GM12891 (cell line): ENCODE measurements around the gene CACYBP.
"Not testable (repeated sequence)": the region's sequence is repeated elsewhere in the genome, so short reads cannot be mapped to it uniquely, and the experiment has no call there.

ENCODE experiments used
- DNase-seq: peaks from one replicate; pipeline ENCODE4 v3.0.0; 2011; ENCODE audit warnings: low spot score; ENCODE audit not compliant: insufficient read length
- FAIRE-seq: peaks from 2 replicates; lab custom pipeline; 2011; peaks lifted over from hg19 to GRCh38; lab: Jason Lieb, UNC
- PAX5 ChIP-seq: IDR thresholded peaks from 2 replicates; pipeline ENCODE4 v1.6.1; 2011; ENCODE audit warnings: low read length, moderate library complexity, mild to moderate bottlenecking; ENCODE audit not compliant: insufficient read depth, severe bottlenecking
- POLR2A ChIP-seq: IDR thresholded peaks from 2 replicates; pipeline ENCODE4 v1.6.1; 2011; ENCODE audit warnings: low read depth, low read length, control low read depth
- POLR2AphosphoS5 ChIP-seq: IDR thresholded peaks from 2 replicates; pipeline ENCODE4 v1.6.1; 2011; ENCODE audit warnings: low read depth, low read length, control low read depth
- POU2F2 ChIP-seq: IDR thresholded peaks from 2 replicates; pipeline ENCODE4 v1.6.1; 2011; ENCODE audit warnings: low read depth, mild to moderate bottlenecking, control low read depth, low read length, moderate library complexity
- SPI1 ChIP-seq: IDR thresholded peaks from 2 replicates; pipeline ENCODE4 v1.6.1; 2011; ENCODE audit warnings: low read depth, low read length, control low read depth
- TAF1 ChIP-seq: IDR thresholded peaks from 2 replicates; pipeline ENCODE4 v1.6.1; 2011; ENCODE audit warnings: low read depth, low read length, control low read depth

CACYBP gene

DNA sequence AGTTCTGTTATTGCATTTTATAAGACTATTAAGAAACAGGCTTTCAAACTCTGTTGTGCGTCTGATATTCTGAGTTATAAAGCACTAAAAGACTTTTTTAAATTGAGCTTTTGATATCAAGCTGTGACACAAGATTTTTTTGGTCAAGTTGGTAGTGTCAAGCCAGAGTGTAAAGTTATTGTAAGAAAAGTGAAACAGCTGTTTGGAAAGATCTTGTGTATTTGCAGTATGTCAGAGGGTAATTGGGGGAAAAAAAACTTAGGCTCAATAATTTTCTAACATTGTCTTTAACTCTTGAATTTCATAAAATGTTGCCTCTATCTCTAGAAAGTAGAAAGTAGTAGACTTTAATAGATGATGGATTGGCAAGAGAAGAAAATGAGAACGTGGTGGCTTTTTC lies 3.8 kb downstream of the CACYBP start:
- no peak for TF ChIP-seq SPI1
- no peak for TF ChIP-seq POU2F2
- TF ChIP-seq POLR2AphosphoS5, result no peak
- no peak for TF ChIP-seq POLR2A
- TF ChIP-seq PAX5, result no peak
- TF ChIP-seq TAF1, result no peak
- no peak for DNase-seq
- FAIRE-seq, result no peak

DNA sequence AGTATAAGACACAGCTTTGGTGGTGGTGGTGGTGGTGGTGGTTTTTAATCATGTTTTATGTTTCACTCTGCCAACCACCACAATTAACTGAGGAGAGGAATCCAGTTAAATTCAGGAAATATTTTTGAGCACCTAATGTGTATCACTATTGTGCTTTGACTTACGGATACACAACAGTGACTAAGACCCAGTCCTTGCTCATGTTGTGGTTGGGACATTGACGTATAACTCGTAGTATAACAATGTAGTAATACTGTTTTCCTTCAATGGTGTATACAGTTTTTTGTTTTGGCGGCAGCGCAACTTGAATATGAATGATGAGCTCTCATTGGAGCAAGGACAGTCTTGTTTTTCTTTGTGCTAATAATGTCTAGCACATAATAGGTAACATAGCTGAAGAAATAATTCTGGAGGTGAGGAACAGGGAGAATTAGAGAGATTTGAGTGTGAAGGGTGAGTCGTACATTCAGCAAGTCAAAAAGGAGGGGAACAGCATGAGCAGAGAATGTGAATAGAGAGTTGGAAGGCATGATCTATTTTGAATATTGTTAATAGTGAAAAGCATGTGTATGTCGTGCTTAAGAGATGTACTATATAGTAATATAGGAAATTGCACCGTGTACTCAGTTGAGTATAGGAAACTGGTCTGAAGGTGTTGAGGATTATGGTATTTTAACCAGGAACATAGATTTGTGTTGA lies 5.5 kb downstream of the CACYBP start:
- DNase-seq (no peak), FAIRE-seq (peak; percentile 31)
- no peak for TF ChIP-seq PAX5
- TF ChIP-seq POU2F2, result no peak
- no peak for TF ChIP-seq TAF1
- TF ChIP-seq POLR2A, result no peak
- no peak for TF ChIP-seq POLR2AphosphoS5
- TF ChIP-seq SPI1, result no peak

DNA sequence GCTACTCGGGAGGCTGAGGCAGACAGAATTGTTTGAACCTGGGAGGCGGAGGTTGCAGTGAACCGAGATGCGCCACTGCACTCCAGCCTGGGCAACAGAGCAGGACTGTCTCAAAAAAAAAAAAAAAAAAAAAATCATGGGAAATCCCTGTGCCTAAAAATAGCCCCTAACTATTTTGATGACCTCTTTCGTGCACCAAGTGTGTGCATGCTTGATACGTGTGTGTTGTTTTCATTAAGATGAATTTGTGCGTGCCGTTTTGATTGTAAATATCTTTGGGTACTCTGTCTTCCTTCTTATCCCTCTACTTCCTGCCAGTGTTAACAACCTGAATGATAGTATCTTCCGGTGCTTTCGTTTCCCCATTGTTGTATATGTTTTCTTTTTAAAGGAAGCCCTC lies 9.8 kb downstream of the CACYBP start:
- DNase-seq (no peak), FAIRE-seq (no peak)
- TF ChIP-seq PAX5 (no peak), POLR2A (no peak), POU2F2 (no peak), POLR2AphosphoS5 (no peak), TAF1 (no peak), SPI1 (no peak)

GRCh38 chr1:175013445-175013844 lies 13.7 kb downstream of the CACYBP start:
- TF ChIP-seq POLR2AphosphoS5 (no peak; the same call in 1 of the 2 replicates), TAF1 (no peak), POU2F2 (no peak), POLR2A (no peak), PAX5 (no peak)
- DNase-seq (no peak), FAIRE-seq (no peak)

GRCh38 chr1:175015243-175015642 lies 15.5 kb downstream of the CACYBP start:
- DNase-seq (no peak), FAIRE-seq (no peak)
- TF ChIP-seq POLR2AphosphoS5 (no peak), SPI1 (no peak), POLR2A (no peak), POU2F2 (no peak), PAX5 (no peak)

DNA sequence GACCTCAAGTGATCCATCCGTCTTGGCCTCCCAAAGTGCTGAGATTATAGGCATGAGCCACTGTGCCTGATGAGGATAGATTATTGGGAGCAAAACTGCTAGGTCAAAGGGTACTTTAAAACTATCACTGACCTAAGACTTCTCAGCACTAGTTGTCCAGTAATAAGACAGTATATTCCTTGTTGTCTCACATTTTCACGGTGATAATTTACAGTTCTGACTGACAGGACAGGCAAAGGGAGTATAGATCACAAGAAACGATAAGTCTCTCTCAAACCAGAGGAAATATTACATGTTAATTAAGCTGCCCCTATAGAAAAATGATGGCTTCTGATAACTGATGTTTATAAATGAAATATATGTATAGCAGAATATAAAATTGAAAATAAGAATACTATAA lies 19.8 kb downstream of the CACYBP start:
- FAIRE-seq (no peak), DNase-seq (no peak)
- TF ChIP-seq SPI1 (no peak), PAX5 (no peak), TAF1 (no peak), POLR2A (no peak), POU2F2 (no peak), POLR2AphosphoS5 (no peak)

- peak; percentile 88 for TF ChIP-seq POLR2AphosphoS5
- no peak for TF ChIP-seq SPI1
- peak; percentile 95 for TF ChIP-seq TAF1
- peak; percentile 93 for TF ChIP-seq POLR2A
- peak; percentile 74 for TF ChIP-seq POU2F2
- peak; percentile 42 for TF ChIP-seq PAX5
- FAIRE-seq (peak; percentile 98), DNase-seq (peak; percentile 64)
Observed at GRCh38 chr1:175023043-175023921, 23.5 kb downstream of the CACYBP start, which contains the start of gene MRPS14. MRPS14 (minus strand) TSS chr1:175023425; CDS start chr1:175023408, 17 bp downstream.

GRCh38 chr1:175023922-175024242 lies 24.1 kb downstream of the CACYBP start:
- DNase-seq, FAIRE-seq: not testable (repeated sequence)

DNA sequence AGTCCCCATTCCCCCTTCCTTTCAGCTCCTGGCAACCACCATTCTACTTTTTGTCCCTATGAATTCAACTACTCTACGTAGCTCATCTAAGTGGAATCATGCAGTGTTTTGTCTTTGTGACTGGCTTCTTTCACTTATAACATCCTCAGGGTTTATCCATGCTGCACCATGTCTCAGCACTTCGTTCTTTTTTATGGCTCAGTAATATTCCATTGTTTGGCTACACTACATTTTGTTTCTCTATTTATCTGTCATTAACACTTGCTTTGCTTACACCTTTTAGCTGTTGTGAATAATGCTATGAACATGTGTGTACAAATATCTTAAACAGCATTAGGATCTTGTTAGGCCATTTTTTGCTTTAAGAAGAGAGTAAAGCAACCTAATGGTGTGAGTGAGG lies 25.0 kb downstream of the CACYBP start:
- no peak for FAIRE-seq
- TF ChIP-seq PAX5, result no peak
- no peak for DNase-seq

DNA sequence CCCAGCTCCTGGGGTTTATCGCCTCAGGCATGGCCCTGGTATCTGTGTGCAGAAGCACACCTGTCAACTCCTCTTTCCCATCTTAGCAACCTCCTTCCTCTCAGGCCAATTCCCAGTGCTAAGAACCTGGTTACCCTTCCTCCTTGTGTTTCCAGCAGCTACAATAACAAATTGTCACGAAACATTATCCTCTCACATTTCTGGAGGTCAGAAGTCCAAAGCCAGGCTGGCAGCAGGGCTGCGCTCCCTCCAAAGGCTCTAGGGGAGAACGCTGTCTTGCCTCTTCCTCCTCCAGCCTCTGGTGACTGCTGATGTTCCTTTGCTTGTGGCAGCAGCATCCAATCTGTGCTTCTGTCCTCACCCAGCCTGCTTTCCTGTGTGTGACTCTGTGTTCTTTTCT lies 34.2 kb downstream of the CACYBP start:
- TF ChIP-seq POLR2A (no peak), SPI1 (no peak), PAX5 (no peak), POU2F2 (no peak), POLR2AphosphoS5 (no peak), TAF1 (no peak)
- FAIRE-seq (no peak), DNase-seq (no peak)

GRCh38 chr1:175034775-175035174 lies 35.0 kb downstream of the CACYBP start:
- DNase-seq (no peak), FAIRE-seq (no peak)
- TF ChIP-seq POU2F2 (no peak), TAF1 (no peak)
